Measurements from ENCODE around the gene RGS6. TPM values are rescaled to one million over a fixed set of nuclear protein-coding genes. Genes with fewer than 3 reads are reported as not detected.

RGS6 gene
- total and polyA plus RNA-seq, 4 donors: 0.21 to 5.4 (median 0.45) TPM

- no peak for DNase-seq
- H3K4me1 ChIP-seq (ENCODE audit: control insufficient read depth in 5 of 5, insufficient read depth in 5 of 5, low read length in 5 of 5): no peaks in the 10 kb centered on the region
- H3K27me3 ChIP-seq (ENCODE audit: control insufficient read depth in 3 of 3, insufficient read depth in 3 of 3, low read length in 2 of 3): no peaks in the 10 kb centered on the region
- H3K9ac ChIP-seq (ENCODE audit: insufficient read depth in 1 of 2, low read length in 2 of 2): no peak overlapping the region
- no peak overlapping the region for H3K27ac ChIP-seq (ENCODE audit: low read depth in 1 of 2, low read length in 1 of 2)
- no peak for ATAC-seq (ENCODE audit: insufficient read depth, low FRiP score)
- H3K36me3 ChIP-seq (ENCODE audit: control insufficient read depth in 4 of 4, insufficient read depth in 4 of 4, low read length in 4 of 4): no peaks in the 10 kb centered on the region
- 38 to 52% methylated on average over 1 of the region's 1 CpG for WGBS, 2 donors
- H3K9me3 ChIP-seq (ENCODE audit: control insufficient read depth in 4 of 4, insufficient read depth in 3 of 4, low read length in 3 of 4): peaks cover 0 to 4% (median 0%) of the 10 kb centered on the region in 4 donors
- no peak for TF ChIP-seq CTCF (IDR thresholded peaks at IDR 0.05; ENCODE audit: control extremely low read depth, extremely low read depth)
- H3K4me3 ChIP-seq: no peak overlapping the region
These were observed 498.2 kb downstream of the RGS6 start for GRCh38 chr14:72430457-72430856.

- Histone ChIP-seq H3K36me3 (ENCODE audit: control insufficient read depth in 4 of 4, insufficient read depth in 4 of 4, low read length in 4 of 4) (no peaks in the 10 kb centered on the region), H3K27me3 (ENCODE audit: control insufficient read depth in 3 of 3, insufficient read depth in 3 of 3, low read length in 2 of 3) (no peaks in the 10 kb centered on the region), H3K4me1 (ENCODE audit: control insufficient read depth in 5 of 5, insufficient read depth in 5 of 5, low read length in 5 of 5) (no peaks in the 10 kb centered on the region), H3K4me3 (no peak overlapping the region), H3K9me3 (ENCODE audit: control insufficient read depth in 4 of 4, insufficient read depth in 3 of 4, low read length in 3 of 4) (peaks cover 0 to 1% (median 0%) of the 10 kb centered on the region in 4 donors), H3K9ac (ENCODE audit: insufficient read depth in 1 of 2, low read length in 2 of 2) (no peak overlapping the region), H3K27ac (ENCODE audit: low read depth in 1 of 2, low read length in 1 of 2) (no peak overlapping the region)
- ATAC-seq (ENCODE audit: insufficient read depth, low FRiP score) (no peak), DNase-seq (no peak)
- 72 to 89% methylated on average over 5 of the region's 5 CpGs for WGBS, 2 donors
- TF ChIP-seq CTCF (IDR thresholded peaks at IDR 0.05; ENCODE audit: control extremely low read depth, extremely low read depth): no peak
These were observed 500.5 kb downstream of the RGS6 start for GRCh38 chr14:72432748-72433147.

- H3K36me3 ChIP-seq (ENCODE audit: control insufficient read depth in 4 of 4, insufficient read depth in 4 of 4, low read length in 4 of 4): no peaks in the 10 kb centered on the region
- no peak overlapping the region for H3K4me3 ChIP-seq
- no peaks in the 10 kb centered on the region for H3K9me3 ChIP-seq (ENCODE audit: control insufficient read depth in 4 of 4, insufficient read depth in 3 of 4, low read length in 3 of 4)
- H3K27ac ChIP-seq (ENCODE audit: low read depth in 1 of 2, low read length in 1 of 2): no peak overlapping the region
- DNase-seq (no peak), ATAC-seq (ENCODE audit: insufficient read depth, low FRiP score) (no peak)
- WGBS, 2 donors: 81 to 88% methylated on average over 6 of the region's 6 CpGs
- no peaks in the 10 kb centered on the region for H3K4me1 ChIP-seq (ENCODE audit: control insufficient read depth in 5 of 5, insufficient read depth in 5 of 5, low read length in 5 of 5)
- TF ChIP-seq CTCF (IDR thresholded peaks at IDR 0.05; ENCODE audit: control extremely low read depth, extremely low read depth): no peak
- H3K27me3 ChIP-seq (ENCODE audit: control insufficient read depth in 3 of 3, insufficient read depth in 3 of 3, low read length in 2 of 3): no peaks in the 10 kb centered on the region
- H3K9ac ChIP-seq (ENCODE audit: insufficient read depth in 1 of 2, low read length in 2 of 2): no peak overlapping the region
These were observed 501.3 kb downstream of the RGS6 start for GRCh38 chr14:72433511-72433910.

- Histone ChIP-seq H3K9me3 (ENCODE audit: control insufficient read depth in 4 of 4, insufficient read depth in 3 of 4, low read length in 3 of 4) (no peaks in the 10 kb centered on the region), H3K27me3 (ENCODE audit: control insufficient read depth in 3 of 3, insufficient read depth in 3 of 3, low read length in 2 of 3) (no peaks in the 10 kb centered on the region), H3K4me1 (ENCODE audit: control insufficient read depth in 5 of 5, insufficient read depth in 5 of 5, low read length in 5 of 5) (no peaks in the 10 kb centered on the region), H3K4me3 (no peak overlapping the region), H3K36me3 (ENCODE audit: control insufficient read depth in 4 of 4, insufficient read depth in 4 of 4, low read length in 4 of 4) (no peaks in the 10 kb centered on the region), H3K9ac (ENCODE audit: insufficient read depth in 1 of 2, low read length in 2 of 2) (no peak overlapping the region), H3K27ac (ENCODE audit: low read depth in 1 of 2, low read length in 1 of 2) (no peak overlapping the region)
- ATAC-seq (ENCODE audit: insufficient read depth, low FRiP score): no peak
- no peak for TF ChIP-seq CTCF (IDR thresholded peaks at IDR 0.05; ENCODE audit: control extremely low read depth, extremely low read depth)
- 74 to 82% methylated on average over 2 of the region's 2 CpGs for WGBS, 2 donors
- no peak for DNase-seq
These were observed 502.6 kb downstream of the RGS6 start for GRCh38 chr14:72434856-72435255.

Data from lung (tissue), 12 donors.